H9 (cell line): Measurements from ENCODE around the gene PLXNA2. TPM values are rescaled to one million over a fixed set of nuclear protein-coding genes. Genes with fewer than 3 reads are reported as not detected.

Experiments used
- DNase-seq: peaks from one replicate; pipeline ENCODE4 v3.0.0-alpha.2; 2017
- H2AFZ ChIP-seq: one replicate; pipeline ENCODE4 v1.6.1; 2013; ENCODE audit warnings: mild to moderate bottlenecking, low read length, control low read depth, moderate library complexity
- H2AK5ac ChIP-seq: 2 replicates; pipeline ENCODE4 v1.6.1; 2013; ENCODE audit warnings: low read length, control low read depth, mixed read lengths; ENCODE audit not compliant: insufficient read length
- H2BK120ac ChIP-seq: one replicate; pipeline ENCODE4 v1.6.1; 2013; ENCODE audit warnings: low read depth, mild to moderate bottlenecking, low read length, control low read depth, inconsistent platforms; ENCODE audit not compliant: poor library complexity, severe bottlenecking
- H2BK12ac ChIP-seq: 2 replicates; pipeline ENCODE4 v1.6.1; 2013; ENCODE audit warnings: low read length, control low read depth, mixed read lengths, low read depth; ENCODE audit not compliant: insufficient read length
- H2BK15ac ChIP-seq: 2 replicates; pipeline ENCODE4 v1.6.1; 2013; ENCODE audit warnings: low read depth, low read length, control low read depth
- H2BK20ac ChIP-seq: one replicate; pipeline ENCODE4 v1.6.1; 2013; ENCODE audit warnings: low read depth, mild to moderate bottlenecking, low read length, control low read depth, inconsistent platforms; ENCODE audit not compliant: poor library complexity, severe bottlenecking
- H2BK5ac ChIP-seq: 2 replicates; pipeline ENCODE4 v1.6.1; 2013; ENCODE audit warnings: low read length, control low read depth, mixed read lengths; ENCODE audit not compliant: insufficient read length
- H3K14ac ChIP-seq: 2 replicates; pipeline ENCODE4 v1.6.1; 2013; ENCODE audit warnings: low read length, control low read depth; ENCODE audit not compliant: insufficient read depth
- H3K18ac ChIP-seq: 2 replicates; pipeline ENCODE4 v1.6.1; 2013; ENCODE audit warnings: low read depth, mild to moderate bottlenecking, mixed read lengths, low read length, control low read depth; ENCODE audit not compliant: insufficient read length
- H3K23ac ChIP-seq: 2 replicates; pipeline ENCODE4 v1.6.1; 2013; ENCODE audit warnings: low read length, control low read depth, mixed read lengths, low read depth; ENCODE audit not compliant: insufficient read length
- H3K23me2 ChIP-seq: 2 replicates; pipeline ENCODE4 v1.6.1; 2013; ENCODE audit warnings: low read depth, mild to moderate bottlenecking, mixed read lengths, low read length, control low read depth; ENCODE audit not compliant: insufficient read length, poor library complexity, severe bottlenecking
- H3K27ac ChIP-seq: 2 replicates; pipeline ENCODE4 v1.5.1; 2013; ENCODE audit warnings: low read length, control low read depth, mixed read lengths, low read depth; ENCODE audit not compliant: insufficient read length
- H3K27me3 ChIP-seq: 2 replicates; pipeline ENCODE4 v1.6.1; 2013; ENCODE audit warnings: low read length, control low read depth, inconsistent platforms; ENCODE audit not compliant: insufficient read depth
- H3K4ac ChIP-seq: 2 replicates; pipeline ENCODE4 v1.6.1; 2013; ENCODE audit warnings: low read depth, mild to moderate bottlenecking, control low read depth, inconsistent platforms, low read length, moderate library complexity
- H3K4me1 ChIP-seq: 2 replicates; pipeline ENCODE4 v1.6.1; 2013; ENCODE audit warnings: low read length, control low read depth, inconsistent platforms; ENCODE audit not compliant: insufficient read depth
- H3K4me2 ChIP-seq: 2 replicates; pipeline ENCODE4 v1.6.1; 2013; ENCODE audit warnings: low read length, control low read depth, mixed read lengths; ENCODE audit not compliant: insufficient read length, insufficient read depth
- H3K56ac ChIP-seq: 2 replicates; pipeline ENCODE4 v1.6.1; 2013; ENCODE audit warnings: low read depth, mild to moderate bottlenecking, mixed read lengths, low read length, control low read depth; ENCODE audit not compliant: insufficient read length
- H3K79me1 ChIP-seq: 2 replicates; pipeline ENCODE4 v1.6.1; 2013; ENCODE audit warnings: low read depth, mild to moderate bottlenecking, moderate library complexity, low read length, control low read depth, inconsistent platforms; ENCODE audit not compliant: insufficient read depth, poor library complexity, severe bottlenecking
- H3K79me2 ChIP-seq: 2 replicates; pipeline ENCODE4 v1.6.1; 2013; ENCODE audit warnings: low read length, control low read depth, inconsistent platforms; ENCODE audit not compliant: insufficient read depth
- H3K9ac ChIP-seq: 2 replicates; pipeline ENCODE4 v1.6.1; 2013; ENCODE audit warnings: low read length, control low read depth, mixed read lengths; ENCODE audit not compliant: insufficient read length; ENCODE audit errors: extremely low read depth
- H3K9me3 ChIP-seq: one replicate; pipeline ENCODE4 v1.6.1; 2013; ENCODE audit warnings: low read depth, low read length, inconsistent platforms; ENCODE audit not compliant: control insufficient read depth
- H3T11ph ChIP-seq: one replicate; pipeline ENCODE4 v1.6.1; 2013; ENCODE audit warnings: mild to moderate bottlenecking, low read length, control low read depth, inconsistent platforms
- H4K20me1 ChIP-seq: one replicate; pipeline ENCODE4 v1.6.1; 2013; ENCODE audit not compliant: control insufficient read depth, insufficient read length, insufficient read depth
- H4K5ac ChIP-seq: 2 replicates; pipeline ENCODE4 v1.6.1; 2013; ENCODE audit warnings: low read depth, mild to moderate bottlenecking, mixed read lengths, low read length, control low read depth; ENCODE audit not compliant: insufficient read length
- H4K8ac ChIP-seq: replicated peaks from 2 replicates; pipeline ENCODE4 v1.6.1; 2013; ENCODE audit warnings: low read length, control low read depth, mixed read lengths, low read depth; ENCODE audit not compliant: insufficient read length
- H4K91ac ChIP-seq: 2 replicates; pipeline ENCODE4 v1.6.1; 2013; ENCODE audit warnings: low read depth, mild to moderate bottlenecking, moderate library complexity, mixed read lengths, low read length, control low read depth; ENCODE audit not compliant: insufficient read length
- H3K27ac Mint-ChIP-seq, 3 experiments: 2 replicates in 2 of 3; 3 replicates in 1 of 3; pipeline ENCODE4 v1.8.0; 2020 to 2021; ENCODE audit warnings: mixed read lengths in 3 of 3, mild to moderate bottlenecking in 1 of 3, moderate library complexity in 1 of 3
- H3K27me3 Mint-ChIP-seq: 2 replicates; pipeline ENCODE4 v1.8.0; 2021; ENCODE audit warnings: low read depth, mild to moderate bottlenecking, moderate library complexity, mixed read lengths
- H3K36me3 Mint-ChIP-seq, 3 experiments: 2 replicates in 2 of 3; 3 replicates in 1 of 3; pipeline ENCODE4 v1.8.0; 2020 to 2021; ENCODE audit warnings: low read depth in 3 of 3, mixed read lengths in 3 of 3; ENCODE audit not compliant: insufficient read depth in 1 of 3
- H3K4me1 Mint-ChIP-seq, 2 experiments: 2 replicates each; pipeline ENCODE4 v1.8.0; 2020; ENCODE audit warnings: mixed read lengths in 2 of 2
- H3K4me3 Mint-ChIP-seq, 2 experiments: 2 replicates in 1 of 2; 3 replicates in 1 of 2; pipeline ENCODE4 v1.8.0; 2020 to 2021; ENCODE audit warnings: mild to moderate bottlenecking in 2 of 2, mixed read lengths in 2 of 2, moderate library complexity in 1 of 2
- H3K9me3 Mint-ChIP-seq, 2 experiments: 2 replicates in 1 of 2; 3 replicates in 1 of 2; pipeline ENCODE4 v1.8.0; 2020; ENCODE audit warnings: mild to moderate bottlenecking in 2 of 2, mixed read lengths in 2 of 2, moderate library complexity in 1 of 2
- CTCF ChIP-seq: fragments of 200-600 bp; sonication (generic); conservative IDR thresholded peaks from 3 replicates; pipeline ENCODE4 v1.8.0; 2021; ENCODE audit warnings: antibody characterized with exemption, mild to moderate bottlenecking
- WGBS: extraction: QIAGEN DNeasy Blood & Tissue Kit; methylation state at CpG from one replicate; pipeline ENCODE4 v1.1.7; 2013; ENCODE audit warnings: missing lambda C conversion rate, low lambda C conversion rate, mixed read lengths; ENCODE audit not compliant: insufficient read length; ENCODE audit errors: extremely low coverage; 5-methylcytosine and 5-hydroxymethylcytosine counted together
- total RNA-seq: library from RNA; stranded (reverse); gene quantifications from 2 replicates; pipeline ENCODE4 v1.2.1, GENCODE V29; 2021

Gene PLXNA2
- total RNA-seq, 1 experiment from 2014 or later, result 0.57 TPM

- Histone ChIP-seq H2AK5ac (no peak overlapping the region), H3K4ac (no peak overlapping the region), H3K18ac (no peak overlapping the region), H2BK120ac (no peak overlapping the region), H2BK5ac (no peak overlapping the region), H3K56ac (no peak overlapping the region), H3K9ac (no peak overlapping the region), H3K4me2 (no peak overlapping the region), H3K23me2 (no peaks in the 10 kb centered on the region), H3T11ph (no peak overlapping the region), H3K14ac (no peak overlapping the region), H2AFZ (no peak overlapping the region), H4K20me1 (no peaks in the 10 kb centered on the region), H2BK20ac (no peak overlapping the region), H3K4me1 (no peaks in the 10 kb centered on the region), H2BK15ac (no peak overlapping the region), H4K5ac (no peak overlapping the region), H3K79me2 (no peaks in the 10 kb centered on the region), H3K27ac (no peak overlapping the region), H2BK12ac (no peak overlapping the region), H3K23ac (no peak overlapping the region), H4K8ac (no peak overlapping the region), H3K79me1 (no peaks in the 10 kb centered on the region), H3K9me3 (no peaks in the 10 kb centered on the region), H4K91ac (no peak overlapping the region), H3K27me3 (no peaks in the 10 kb centered on the region)
- H3K27ac Mint-ChIP-seq, result no peak overlapping the region
- TF ChIP-seq CTCF, result no peak
- H3K9me3 Mint-ChIP-seq, result no peaks in the 10 kb centered on the region
- peaks cover 8 to 27% of the 10 kb centered on the region in 2 experiments; a peak in 3 of 4 replicates for H3K4me1 Mint-ChIP-seq
- no CpG with 5 or more reads among the region's 22 CpGs for WGBS
- H3K27me3 Mint-ChIP-seq, result peaks cover 2% of the 10 kb centered on the region
- no peaks in the 10 kb centered on the region for H3K36me3 Mint-ChIP-seq
- no peak for DNase-seq
- H3K4me3 Mint-ChIP-seq, result no peak overlapping the region
Measured at GRCh38 chr1:208042041-208042615, 202.1 kb downstream of the PLXNA2 start.
